IMR-90 (cell line): ENCODE measurements around the gene COQ8A. TPM values are rescaled to one million over a fixed set of nuclear protein-coding genes. Genes with fewer than 3 reads are reported as not detected.

Experiments used
- ATAC-seq: fragments of 200-7000 bp; cut with Tn5 transposase; 2 replicates; pipeline ENCODE4 v1.9.1; 2020; ENCODE audit warnings: low read depth, mild to moderate bottlenecking, moderate library complexity
- BruUV-seq: library from RNA; stranded (reverse); fragments of 400-500 nt; replicated peaks from 2 replicates; lab custom pipeline; 2021; lab: Mats Ljungman, UMichigan
- CTCF ChIA-PET: fragments of 300-600 bp; formaldehyde crosslinking; extraction: SDS; loops from one replicate; lab custom pipeline; 2021; ENCODE audit warnings: antibody characterized with exemption; lab: Yijun Ruan, JAX
- POLR2A ChIA-PET: fragments of 300-600 bp; sonication (Branson Sonifier 250); formaldehyde crosslinking; loops from one replicate; lab custom pipeline; 2022; ENCODE audit warnings: antibody characterized with exemption; ENCODE audit not compliant: unreplicated experiment; lab: Charles Lee
- DNase-seq: peaks from one replicate; pipeline ENCODE4 v3.0.0; 2013
- H2AFZ ChIP-seq: replicated peaks from 2 replicates; pipeline ENCODE3; 2013; ENCODE audit warnings: low read length, mild to moderate bottlenecking; ENCODE audit not compliant: poor library complexity
- H2AK5ac ChIP-seq: 2 replicates; pipeline ENCODE4 v1.6.1; 2013; ENCODE audit warnings: low read depth, low read length, inconsistent platforms
- H2AK9ac ChIP-seq: replicated peaks from 2 replicates; pipeline ENCODE3; 2013; ENCODE audit warnings: mild to moderate bottlenecking, low read depth, low read length, moderate library complexity; ENCODE audit not compliant: poor library complexity
- H2BK120ac ChIP-seq: 2 replicates; pipeline ENCODE4 v1.6.1; 2013; ENCODE audit warnings: low read depth, low read length, inconsistent platforms
- H2BK15ac ChIP-seq: 3 replicates; pipeline ENCODE4 v1.6.1; 2013; ENCODE audit warnings: low read depth, low read length, inconsistent platforms
- H2BK20ac ChIP-seq: 2 replicates; pipeline ENCODE4 v1.6.1; 2013; ENCODE audit warnings: low read depth, mild to moderate bottlenecking, inconsistent platforms, low read length, moderate library complexity
- H2BK5ac ChIP-seq: 2 replicates; pipeline ENCODE4 v1.6.1; 2013; ENCODE audit warnings: mild to moderate bottlenecking, low read depth, low read length, inconsistent platforms; ENCODE audit not compliant: poor library complexity, severe bottlenecking
- H3K14ac ChIP-seq: replicated peaks from 2 replicates; pipeline ENCODE4 v1.6.1; 2013; ENCODE audit warnings: low read depth, low read length, inconsistent platforms
- H3K18ac ChIP-seq: 2 replicates; pipeline ENCODE4 v1.6.1; 2013; ENCODE audit warnings: low read depth, low read length, control low read depth
- H3K23ac ChIP-seq: 2 replicates; pipeline ENCODE4 v1.6.1; 2013; ENCODE audit warnings: low read depth, low read length, inconsistent platforms
- H3K27ac ChIP-seq: 2 replicates; pipeline ENCODE4 v1.5.1; 2013; ENCODE audit warnings: mild to moderate bottlenecking, control low read depth, low read length; ENCODE audit not compliant: insufficient read depth
- H3K27me3 ChIP-seq: 2 replicates; pipeline ENCODE4 v1.6.1; 2013; ENCODE audit warnings: low read length; ENCODE audit not compliant: control insufficient read depth, insufficient read depth
- H3K36me3 ChIP-seq: 2 replicates; pipeline ENCODE4 v1.6.1; 2013; ENCODE audit warnings: low read length, mixed read lengths; ENCODE audit not compliant: control insufficient read depth, insufficient read depth
- H3K4ac ChIP-seq: 2 replicates; pipeline ENCODE4 v1.6.1; 2013; ENCODE audit warnings: low read depth, low read length, inconsistent platforms
- H3K4me1 ChIP-seq: 2 replicates; pipeline ENCODE4 v1.6.1; 2013; ENCODE audit warnings: low read length, mixed read lengths; ENCODE audit not compliant: control insufficient read depth, insufficient read depth
- H3K4me2 ChIP-seq: 2 replicates; pipeline ENCODE4 v1.6.1; 2013; ENCODE audit warnings: low read depth, mild to moderate bottlenecking, control low read depth, low read length, moderate library complexity
- H3K4me3 ChIP-seq: 2 replicates; pipeline ENCODE4 v1.5.1; 2013; ENCODE audit warnings: low read depth, mild to moderate bottlenecking, control low read depth, low read length, moderate library complexity; ENCODE audit not compliant: insufficient read depth
- H3K56ac ChIP-seq: 2 replicates; pipeline ENCODE4 v1.6.1; 2013; ENCODE audit warnings: low read length, inconsistent platforms; ENCODE audit not compliant: insufficient read depth; ENCODE audit errors: extremely low read depth
- H3K79me1 ChIP-seq, 2 experiments: 2 replicates each; pipeline ENCODE4 v1.6.1; 2013; ENCODE audit warnings: low read length in 2 of 2, inconsistent platforms in 1 of 2, low read depth in 1 of 2
- H3K9ac ChIP-seq: 2 replicates; pipeline ENCODE4 v1.6.1; 2013; ENCODE audit warnings: low read depth, low read length, control low read depth
- H3K9me1 ChIP-seq: 2 replicates; pipeline ENCODE4 v1.6.1; 2013; ENCODE audit warnings: low read length, inconsistent platforms; ENCODE audit not compliant: insufficient read depth
- H3K9me3 ChIP-seq: 2 replicates; pipeline ENCODE4 v1.6.1; 2013; ENCODE audit warnings: low read length; ENCODE audit not compliant: control insufficient read depth, insufficient read depth
- H4K20me1 ChIP-seq: 2 replicates; pipeline ENCODE4 v1.6.1; 2013; ENCODE audit warnings: low read length, inconsistent platforms; ENCODE audit not compliant: insufficient read depth
- H4K5ac ChIP-seq: 2 replicates; pipeline ENCODE4 v1.6.1; 2013; ENCODE audit warnings: mild to moderate bottlenecking, low read depth, low read length, control low read depth
- H4K8ac ChIP-seq, 2 experiments: 2 replicates each; pipeline ENCODE4 v1.6.1; 2013; ENCODE audit warnings: low read depth in 2 of 2, low read length in 2 of 2, control low read depth in 1 of 2, inconsistent platforms in 1 of 2
- H4K91ac ChIP-seq: 2 replicates; pipeline ENCODE4 v1.6.1; 2013; ENCODE audit warnings: low read depth, low read length, inconsistent platforms; ENCODE audit not compliant: insufficient read depth
- BHLHE40 ChIP-seq: fragments of 150-350 bp; IDR thresholded peaks from 2 replicates; pipeline ENCODE4 v1.6.1; 2016; ENCODE audit warnings: mild to moderate bottlenecking, low read depth, low read length
- CEBPB ChIP-seq: IDR thresholded peaks from 2 replicates; pipeline ENCODE4 v1.6.1; 2012; ENCODE audit warnings: low read depth, low read length, improper control_type of control experiment
- CTCF ChIP-seq: conservative IDR thresholded peaks from 2 replicates; pipeline ENCODE4 v1.5.1; 2012; ENCODE audit warnings: mild to moderate bottlenecking, low read depth, low read length, improper control_type of control experiment
- MAFK ChIP-seq: IDR thresholded peaks from 2 replicates; pipeline ENCODE4 v1.6.1; 2012; ENCODE audit warnings: low read depth, low read length, improper control_type of control experiment
- MXI1 ChIP-seq: IDR thresholded peaks from 2 replicates; pipeline ENCODE4 v1.6.1; 2012; ENCODE audit warnings: low read depth, mild to moderate bottlenecking, low read length, moderate library complexity, borderline replicate concordance
- NFE2L2 ChIP-seq: fragments of 150-350 bp; IDR thresholded peaks from 2 replicates; pipeline ENCODE4 v1.6.1; 2016; ENCODE audit warnings: low read depth, mild to moderate bottlenecking, low read length
- RCOR1 ChIP-seq: IDR thresholded peaks from 2 replicates; pipeline ENCODE4 v1.6.1; 2012; ENCODE audit warnings: mild to moderate bottlenecking, low read length, improper control_type of control experiment; ENCODE audit not compliant: insufficient replicate concordance
- RFX5 ChIP-seq: IDR thresholded peaks from 2 replicates; pipeline ENCODE4 v1.8.0; 2012; ENCODE audit warnings: low read depth, mild to moderate bottlenecking, low read length, moderate library complexity
- SMC3 ChIP-seq: fragments of 150-350 bp; IDR thresholded peaks from 2 replicates; pipeline ENCODE4 v1.6.1; 2016; ENCODE audit warnings: low read depth, mild to moderate bottlenecking, antibody characterized with exemption, low read length, moderate library complexity
- USF2 ChIP-seq: fragments of 150-350 bp; IDR thresholded peaks from 2 replicates; pipeline ENCODE4 v1.6.1; 2017; ENCODE audit warnings: mild to moderate bottlenecking, antibody characterized with exemption, low read length, low read depth
- WGBS, 2 experiments: methylation state at CpG; one replicate each; pipeline versions ENCODE4 v1.1.5 to v1.1.7; 2013; ENCODE audit warnings: missing lambda C conversion rate in 2 of 2; ENCODE audit not compliant: insufficient read length in 1 of 2; ENCODE audit errors: extremely low coverage in 2 of 2; 5-methylcytosine and 5-hydroxymethylcytosine counted together
- dilution Hi-C: fragments of 300-500 bp; cut with HindIII; formaldehyde crosslinking; loops from one replicate; pipeline ENCODE4 v1.14.3; 2018; ENCODE audit warnings: low sequenced_read_pairs; ENCODE audit not compliant: unreplicated experiment
- in situ Hi-C: fragments of 300-500 bp; cut with MboI; formaldehyde crosslinking; loops from 3 replicates; pipeline ENCODE4 v1.14.3; 2019; ENCODE audit warnings: low sequenced_read_pairs, inconsistent platforms, mixed read lengths
- intact Hi-C: fragments of 100-400 bp; cut with micrococcal nuclease; formaldehyde crosslinking; loops from 2 replicates; pipeline ENCODE4 v1.10.0; 2022
- polyA plus RNA-seq, 3 experiments: library from polyadenylated mRNA; depleted of rRNA; stranded (reverse); fragments of >200 nt; gene quantifications; 2 replicates each; pipeline ENCODE4 v1.2.3, GENCODE V29; 2012; ENCODE audit warnings: low replicate concordance in 1 of 3
- total RNA-seq: library from RNA; depleted of rRNA; stranded (reverse); fragments of >200 nt; gene quantifications from 2 replicates; pipeline ENCODE4 v1.2.3, GENCODE V29; 2012

The COQ8A gene
- total and polyA plus RNA-seq, 2 of the 4 experiments (the other 2 are of a cell fraction) = 3.8 to 6.1 TPM

GRCh38 chr1:226987179-226987536 lies 47.1 kb downstream of the COQ8A start:
- no peak for ATAC-seq
- H3K9ac ChIP-seq = no peak overlapping the region
- TF ChIP-seq RCOR1 = no peak
- no peak for TF ChIP-seq RFX5
- TF ChIP-seq SMC3 = no peak
- TF ChIP-seq MAFK = no peak
- TF ChIP-seq USF2 = no peak
- TF ChIP-seq CEBPB = no peak
- TF ChIP-seq BHLHE40 = no peak
- no peak for TF ChIP-seq NFE2L2
- TF ChIP-seq MXI1 = no peak
- no peak for TF ChIP-seq CTCF
- no peaks in the 10 kb centered on the region for H3K79me1 ChIP-seq
- 97% methylated on average over 5 of the region's 8 CpGs; no CpG with 5 or more reads in 1 of the 2 experiments for WGBS, 2 experiments
- H2BK5ac ChIP-seq = no peak overlapping the region
- no peaks in the 10 kb centered on the region for H3K27me3 ChIP-seq
- in situ Hi-C loops (no loop called here), dilution Hi-C loops (no loop called here), intact Hi-C loops (loop anchor here (10.0 kb wide), 1 partner anchor 442 kb away; the partner anchor contains the start of gene STUM)
- no peak overlapping the region for H3K18ac ChIP-seq
- no peak overlapping the region for H3K27ac ChIP-seq
- ChIA-PET POLR2A (no interaction called here), CTCF (no interaction called here)
- H2AK5ac ChIP-seq = no peak overlapping the region
- H3K23ac ChIP-seq = no peak overlapping the region
- H4K20me1 ChIP-seq = no peaks in the 10 kb centered on the region
- H3K4me1 ChIP-seq = no peaks in the 10 kb centered on the region; the same call in 1 of the 2 replicates
- no peak overlapping the region for H3K4me2 ChIP-seq
- BruUV-seq = no TSS peak
- no peak overlapping the region for H2AFZ ChIP-seq
- no peak overlapping the region for H4K5ac ChIP-seq
- H2BK20ac ChIP-seq = no peak overlapping the region
- no peak overlapping the region for H2AK9ac ChIP-seq
- no peak for DNase-seq
- no peak overlapping the region for H3K56ac ChIP-seq
- H3K9me3 ChIP-seq = no peaks in the 10 kb centered on the region
- peaks cover 10% of the 10 kb centered on the region; the same call in 1 of the 2 replicates for H3K36me3 ChIP-seq
- no peak overlapping the region for H2BK15ac ChIP-seq
- no peak overlapping the region for H4K91ac ChIP-seq
- no peak overlapping the region for H3K4ac ChIP-seq
- no peak overlapping the region for H3K14ac ChIP-seq
- H3K9me1 ChIP-seq = no peaks in the 10 kb centered on the region
- H4K8ac ChIP-seq = no peak overlapping the region
- H3K4me3 ChIP-seq = no peak overlapping the region
- no peak overlapping the region for H2BK120ac ChIP-seq
